B cell (primary cell): ENCODE measurements around the gene PCGF3.

Source experiments
- CTCF ChIP-seq: fragments of 200-600 bp; IDR thresholded peaks from one replicate; pipeline ENCODE4 v1.8.0; 2022; ENCODE audit warnings: antibody characterized with exemption, mild to moderate bottlenecking
- EZH2 ChIP-seq: IDR thresholded peaks from 2 replicates; pipeline ENCODE4 v1.6.1; 2012; ENCODE audit warnings: borderline replicate concordance, low read depth, mild to moderate bottlenecking, moderate library complexity, low read length; ENCODE audit not compliant: insufficient read depth, poor library complexity, severe bottlenecking

GRCh38 chr4:725391-726234 is 20.0 kb downstream of the PCGF3 start:
- no peak for TF ChIP-seq EZH2
- no peak for TF ChIP-seq CTCF
